C4-2B (cell line): Measurements from ENCODE around the gene ARMC9.

Experiments
- CTCF ChIP-seq: fragments of 450-650 bp; conservative IDR thresholded peaks from 2 replicates; pipeline ENCODE4 v1.5.1; 2017; ENCODE audit warnings: mild to moderate bottlenecking
- ZFX ChIP-seq: fragments of 450-650 bp; IDR thresholded peaks from 2 replicates; pipeline ENCODE4 v1.6.1; 2017

DNA sequence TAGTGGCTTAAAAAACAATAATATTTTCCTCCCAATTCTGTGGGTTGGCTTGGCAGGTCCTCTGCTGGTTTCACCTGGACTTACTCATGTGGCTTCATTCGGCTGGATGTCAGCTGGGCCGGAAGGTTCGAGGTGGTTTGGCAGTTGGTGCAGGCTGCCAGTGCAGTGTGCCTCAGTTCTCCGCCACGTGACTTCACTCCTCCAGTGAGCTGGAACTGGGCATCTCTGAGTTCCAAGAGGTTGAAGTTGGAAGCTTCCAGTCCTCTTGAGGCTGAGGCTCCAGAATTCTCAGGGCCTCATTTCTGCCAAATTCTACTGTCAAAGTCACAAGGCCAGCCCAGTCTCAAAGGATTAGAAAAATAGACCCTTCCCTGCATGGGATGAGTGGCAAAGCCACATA, 113.6 kb downstream of the ARMC9 start:
- no peak for TF ChIP-seq CTCF
- TF ChIP-seq ZFX = no peak
